Keratinocyte (primary cell): ENCODE results near the gene SLC7A14.

ENCODE experiments used
- EZH2 ChIP-seq: IDR thresholded peaks from one replicate; pipeline ENCODE4 v1.6.1; 2012; ENCODE audit warnings: inconsistent platforms, mild to moderate bottlenecking, low read length, moderate library complexity
- TF ChIP-seq, protein P1 (sequence below), 3 experiments: IDR thresholded peaks in 1 of 3; conservative IDR thresholded peaks in 1 of 3; optimal IDR thresholded peaks in 1 of 3; 2 replicates in 2 of 3; 3 replicates in 1 of 3; pipeline versions ENCODE3 to v1.5.1; 2011; ENCODE audit warnings: low read length in 3 of 3, mild to moderate bottlenecking in 3 of 3, moderate library complexity in 2 of 3, control low read depth in 1 of 3, inconsistent platforms in 1 of 3; ENCODE audit not compliant: insufficient read depth in 2 of 3; ENCODE audit errors: extremely low read depth in 1 of 3

DNA sequence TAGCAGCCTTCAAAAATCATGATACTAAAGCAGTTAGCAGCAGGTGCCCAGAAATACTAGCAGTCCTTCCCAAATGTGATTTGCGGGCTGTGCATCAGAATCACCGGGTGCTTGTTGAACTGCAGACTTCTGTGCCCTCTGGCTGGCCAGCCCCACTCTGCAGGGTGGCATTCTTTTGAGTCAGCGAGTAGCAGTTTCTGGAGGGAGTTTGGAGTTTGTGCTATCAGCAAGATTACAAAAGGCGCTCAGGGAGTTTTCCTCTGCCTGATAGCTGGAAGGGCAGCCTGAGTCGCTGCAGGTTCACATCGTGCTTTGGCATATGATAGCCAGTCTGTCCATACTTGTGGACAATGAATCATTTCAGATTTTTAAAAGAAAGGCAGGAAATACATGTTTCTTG, 109.6 kb downstream of the SLC7A14 start:
- TF ChIP-seq, protein P1, sequence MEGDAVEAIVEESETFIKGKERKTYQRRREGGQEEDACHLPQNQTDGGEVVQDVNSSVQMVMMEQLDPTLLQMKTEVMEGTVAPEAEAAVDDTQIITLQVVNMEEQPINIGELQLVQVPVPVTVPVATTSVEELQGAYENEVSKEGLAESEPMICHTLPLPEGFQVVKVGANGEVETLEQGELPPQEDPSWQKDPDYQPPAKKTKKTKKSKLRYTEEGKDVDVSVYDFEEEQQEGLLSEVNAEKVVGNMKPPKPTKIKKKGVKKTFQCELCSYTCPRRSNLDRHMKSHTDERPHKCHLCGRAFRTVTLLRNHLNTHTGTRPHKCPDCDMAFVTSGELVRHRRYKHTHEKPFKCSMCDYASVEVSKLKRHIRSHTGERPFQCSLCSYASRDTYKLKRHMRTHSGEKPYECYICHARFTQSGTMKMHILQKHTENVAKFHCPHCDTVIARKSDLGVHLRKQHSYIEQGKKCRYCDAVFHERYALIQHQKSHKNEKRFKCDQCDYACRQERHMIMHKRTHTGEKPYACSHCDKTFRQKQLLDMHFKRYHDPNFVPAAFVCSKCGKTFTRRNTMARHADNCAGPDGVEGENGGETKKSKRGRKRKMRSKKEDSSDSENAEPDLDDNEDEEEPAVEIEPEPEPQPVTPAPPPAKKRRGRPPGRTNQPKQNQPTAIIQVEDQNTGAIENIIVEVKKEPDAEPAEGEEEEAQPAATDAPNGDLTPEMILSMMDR (optimal IDR thresholded peaks at IDR 0.05 in 1 of 3, IDR thresholded peaks at IDR 0.05 in 1 of 3, conservative IDR thresholded peaks at IDR 0.05 in 1 of 3; ENCODE audit: extremely low read depth in 1 of 3, insufficient read depth in 2 of 3, low read length in 3 of 3): no peak
- no peak for TF ChIP-seq EZH2
